Measurements from ENCODE around the gene SMIM14.
"Not testable (repeated sequence)": the region's sequence is repeated elsewhere in the genome, so short reads cannot be mapped to it uniquely, and the experiment has no call there.

SMIM14 gene

DNA sequence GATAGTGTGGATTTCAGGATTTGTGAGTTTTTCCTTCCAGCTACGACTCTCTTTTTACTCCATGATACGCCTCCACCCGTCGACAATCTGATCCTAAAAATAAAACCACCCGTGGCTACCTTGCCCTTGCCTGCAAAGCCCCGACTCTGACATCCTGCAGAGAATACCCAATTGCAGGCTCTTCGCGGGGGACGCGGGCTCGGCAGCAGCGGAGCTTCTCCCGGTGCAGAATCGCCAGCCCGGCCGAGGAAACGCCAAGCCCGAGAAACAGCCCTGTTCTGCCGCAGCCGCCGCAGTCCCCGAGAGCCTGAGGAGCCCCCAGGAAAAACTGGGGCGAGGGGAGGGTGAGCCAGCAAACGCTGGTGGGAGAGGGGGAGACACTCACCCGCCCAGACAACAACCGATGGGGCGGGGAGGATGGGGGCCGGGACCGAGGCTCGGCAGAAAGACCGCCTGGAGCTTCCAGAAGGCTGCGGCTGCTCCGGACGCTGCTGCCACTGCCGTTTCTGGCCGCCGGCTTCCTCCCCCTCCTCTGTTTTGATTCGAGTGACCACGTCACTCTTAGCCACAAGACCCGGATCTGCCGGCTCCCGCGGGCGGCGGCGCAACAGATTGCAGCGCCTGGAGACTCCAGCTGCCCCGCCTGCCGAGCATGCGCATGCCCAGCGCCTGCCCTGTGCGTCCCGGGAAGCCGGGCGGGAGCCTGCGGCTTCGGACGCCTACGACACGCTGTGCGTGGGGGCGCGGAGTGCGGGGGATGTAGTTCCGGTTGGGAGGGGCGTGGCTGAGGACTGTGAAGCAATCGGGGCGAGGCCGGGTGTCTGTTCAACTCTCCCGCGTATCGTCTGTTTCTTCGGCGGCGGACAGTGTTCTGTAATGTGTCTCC is at the start of gene SMIM14:
Gene SMIM14, minus strand, starts transcription at position 512 of the 886 bp plus-strand sequence. CDS start 33,720 bp downstream, outside the sequence.
- DNase-seq, result peak; percentile 98

DNA sequence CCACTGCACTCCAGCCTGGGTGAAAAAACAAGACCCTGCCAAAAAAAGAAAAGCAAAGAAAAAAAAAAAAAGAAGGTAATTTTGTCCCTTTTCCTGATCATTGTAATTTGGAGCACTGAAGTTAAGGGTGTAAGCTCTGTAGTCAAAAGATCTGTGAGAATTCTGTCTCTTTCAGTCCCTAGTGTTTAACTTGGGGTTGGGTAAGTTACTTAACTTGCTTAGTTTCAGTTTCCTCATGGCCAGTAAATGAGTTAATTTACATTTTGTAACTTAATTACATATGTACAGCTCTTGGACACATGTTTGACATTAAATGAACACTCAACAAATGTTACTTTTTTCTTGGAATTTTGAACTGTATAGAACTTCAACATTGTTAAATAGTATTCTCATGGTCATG is 48.3 kb upstream of the SMIM14 start:
- DNase-seq, result no peak

DNA sequence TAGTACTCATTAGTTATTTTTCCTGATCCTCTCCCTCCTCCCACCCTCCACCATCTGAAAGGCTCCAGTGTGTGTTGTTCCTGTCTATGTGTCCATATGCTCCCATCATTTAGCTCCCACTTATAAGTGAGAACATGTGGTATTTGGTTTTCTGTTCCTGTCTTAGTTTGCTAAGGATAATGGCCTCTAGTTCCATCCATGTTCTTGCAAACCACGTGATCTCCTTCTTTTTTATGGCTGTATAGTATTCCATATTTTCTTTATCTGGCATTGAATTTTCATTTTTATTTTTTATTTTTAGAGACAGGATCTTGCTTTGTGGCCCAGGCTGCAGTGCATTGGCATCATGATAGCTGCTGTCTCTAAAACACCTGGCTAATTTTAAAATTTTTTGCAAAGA is 47.3 kb upstream of the SMIM14 start:
- DNase-seq, result no peak

DNA sequence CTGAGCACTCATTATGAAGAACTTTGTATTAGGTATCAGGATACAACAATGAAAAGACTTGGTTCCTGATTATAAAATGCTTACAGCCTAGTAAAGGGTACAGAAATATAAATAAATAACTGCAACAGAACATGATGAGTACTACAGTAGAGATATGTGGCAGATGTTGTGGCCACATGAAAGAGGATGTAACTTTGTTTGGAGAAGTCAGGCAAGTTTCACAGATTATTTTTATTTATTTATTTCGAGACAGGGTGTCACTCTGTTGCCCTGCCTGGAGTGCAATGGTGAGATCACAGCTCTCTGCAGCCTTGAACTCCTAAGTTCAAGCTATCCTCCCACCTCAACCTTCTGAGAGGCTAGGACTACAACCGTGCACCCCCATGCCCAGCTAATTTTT is 43.5 kb upstream of the SMIM14 start:
- DNase-seq, result no peak

DNA sequence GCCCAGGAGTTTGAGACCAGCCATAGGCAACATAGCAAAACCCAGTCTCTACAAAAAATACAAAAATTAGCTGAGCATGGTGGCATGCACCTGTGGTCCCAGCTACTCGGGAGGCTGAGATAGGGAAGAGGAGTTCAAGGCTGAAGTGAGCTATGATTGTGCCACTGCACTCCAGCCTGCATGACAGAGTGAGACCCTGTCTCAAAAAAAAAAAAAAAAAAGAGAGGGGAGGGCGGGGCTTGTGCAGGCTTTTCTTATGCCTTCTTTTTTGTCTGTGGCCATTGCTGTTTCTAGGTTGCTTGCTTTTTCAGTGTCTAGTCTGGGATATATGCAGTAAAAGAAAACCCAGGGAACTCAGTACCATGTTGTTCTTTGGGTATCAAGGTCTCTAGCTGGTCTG is 42.3 kb upstream of the SMIM14 start:
- DNase-seq, result not testable (repeated sequence)

DNA sequence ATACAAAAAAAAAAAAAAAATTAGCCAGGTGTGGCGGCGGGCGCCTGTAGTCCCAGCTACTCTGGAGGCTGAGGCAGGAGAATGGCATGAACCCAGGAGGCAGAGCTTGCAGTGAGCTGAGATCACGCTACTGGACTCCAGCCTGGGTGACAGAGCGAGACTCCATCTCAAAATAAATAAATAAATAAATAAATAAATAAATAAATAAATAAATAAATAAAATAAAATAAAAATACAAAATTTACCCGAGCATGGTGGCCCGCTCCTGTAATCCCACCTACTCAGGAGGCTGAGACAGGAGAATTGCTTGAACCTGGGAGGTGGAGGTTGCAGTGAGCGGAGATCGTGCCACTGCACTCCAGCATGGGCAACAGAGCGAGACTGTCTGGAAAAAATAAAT is 37.0 kb upstream of the SMIM14 start:
- DNase-seq, result not testable (repeated sequence)

DNA sequence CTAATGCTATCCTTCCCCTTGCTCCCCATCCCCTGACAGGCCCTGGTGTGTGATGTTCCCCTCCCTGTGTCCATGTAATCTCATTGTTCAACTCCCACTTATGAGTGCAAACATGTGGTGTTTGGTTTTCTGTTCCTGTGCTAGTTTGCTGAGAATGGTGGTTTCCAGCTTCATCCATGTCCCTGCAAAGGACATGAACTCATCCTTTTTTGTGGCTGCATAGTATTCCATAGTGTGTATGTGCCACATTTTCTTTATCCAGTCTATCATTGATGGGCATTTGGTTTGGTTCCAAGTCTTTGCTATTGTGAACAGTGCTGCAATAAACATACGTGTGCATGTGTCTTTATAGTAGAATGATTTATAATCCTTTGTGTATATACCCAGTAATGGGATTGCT is 31.6 kb upstream of the SMIM14 start:
- DNase-seq, result not testable (repeated sequence)

DNA sequence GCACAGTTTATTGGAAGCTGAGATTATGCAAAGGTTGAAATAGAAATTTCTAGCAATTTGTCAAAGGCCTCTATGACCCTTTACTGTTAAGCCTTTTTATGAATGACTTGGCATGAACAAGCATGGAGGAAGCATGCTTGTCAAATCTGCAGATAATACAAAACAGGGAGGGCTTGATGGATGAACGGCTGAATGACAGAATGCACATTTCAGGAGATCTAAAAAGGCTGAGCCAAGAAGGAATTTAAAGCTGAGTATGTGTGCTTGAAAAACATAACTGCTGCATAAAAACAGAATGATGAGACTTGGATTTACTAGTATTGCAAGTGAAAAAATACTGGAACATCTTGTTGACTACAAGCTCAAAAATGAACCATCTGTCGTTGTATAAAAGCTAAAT is 30.2 kb upstream of the SMIM14 start:
- DNase-seq, result no peak

DNA sequence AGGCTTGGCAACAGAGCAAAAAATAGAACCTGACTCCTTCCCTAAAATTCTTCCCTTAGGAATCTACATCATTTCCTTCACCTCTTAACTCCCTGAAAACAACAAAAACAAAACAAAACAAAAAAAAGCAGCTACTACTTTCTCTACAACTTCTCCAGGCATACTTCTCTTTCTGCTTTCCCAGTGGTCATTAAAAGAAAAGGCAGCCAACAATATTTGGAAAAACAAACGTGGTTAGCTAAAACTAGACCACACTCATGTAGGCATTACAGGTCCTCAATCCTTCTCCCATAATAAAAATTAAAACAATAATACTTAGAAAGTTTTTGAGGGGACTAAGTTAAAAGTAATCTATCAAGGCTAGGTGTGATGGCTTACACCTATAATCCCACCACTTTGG is 29.0 kb upstream of the SMIM14 start:
- no peak for DNase-seq

DNA sequence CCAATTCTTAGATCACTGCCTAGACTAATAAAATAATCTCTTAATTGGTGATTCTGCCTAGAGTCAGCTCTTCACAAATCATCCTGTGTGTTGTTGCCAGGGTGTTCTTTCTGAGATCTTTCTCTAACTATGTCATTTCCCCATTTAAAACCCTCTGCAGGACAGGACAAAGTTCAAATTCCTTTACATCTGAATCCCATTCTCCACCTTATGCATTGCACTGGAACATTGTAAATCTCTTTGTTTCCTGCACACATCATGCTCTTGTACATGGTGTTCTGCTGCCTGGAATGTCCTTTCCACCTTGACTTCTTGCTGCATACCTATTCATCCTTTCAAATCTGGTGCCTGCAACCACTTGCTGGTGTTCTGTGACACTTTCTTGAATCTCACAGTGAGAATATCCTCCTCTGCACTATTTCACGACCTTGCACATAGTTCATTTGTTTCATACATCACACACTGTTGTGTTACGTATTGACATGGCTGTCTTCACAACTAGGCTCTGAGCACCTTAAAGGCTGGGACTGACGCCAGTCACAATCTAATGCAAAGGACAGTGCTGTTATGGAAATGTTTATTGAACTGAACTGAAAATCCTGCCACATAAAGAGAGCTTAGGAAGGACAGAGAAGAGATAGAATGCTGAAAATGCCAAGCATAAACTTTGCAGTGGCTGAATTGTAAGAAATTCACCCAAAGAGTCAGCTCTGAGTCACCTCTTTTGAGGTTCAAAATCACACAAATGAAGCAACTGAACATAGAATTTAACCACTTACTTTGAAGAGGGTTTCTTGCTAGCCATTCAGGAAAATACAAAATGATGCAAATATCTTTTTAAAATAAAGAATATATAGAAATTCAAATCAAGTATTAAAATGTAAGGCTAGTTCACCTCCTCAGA is 26.4 kb upstream of the SMIM14 start:
- no peak for DNase-seq

DNA sequence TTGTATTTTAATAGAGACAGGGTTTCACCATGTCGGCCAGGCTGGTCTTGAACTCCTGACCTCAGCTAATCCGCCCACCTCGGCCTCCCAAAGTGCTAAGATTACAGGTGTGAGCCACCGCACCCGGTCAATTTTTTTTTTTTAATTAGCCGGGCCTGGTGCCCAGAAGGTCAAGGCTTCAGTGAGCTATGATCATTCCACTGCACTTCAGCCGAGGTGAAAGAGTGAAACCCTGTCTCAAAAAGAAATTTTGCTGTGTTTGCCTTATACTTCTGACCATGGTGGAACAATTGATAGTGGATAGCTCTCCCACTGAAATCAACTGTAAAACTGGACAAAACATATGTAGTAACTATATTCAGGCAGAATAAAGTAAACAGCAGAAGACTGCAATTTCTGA is 24.0 kb upstream of the SMIM14 start:
- peak; percentile 33 for DNase-seq

DNA sequence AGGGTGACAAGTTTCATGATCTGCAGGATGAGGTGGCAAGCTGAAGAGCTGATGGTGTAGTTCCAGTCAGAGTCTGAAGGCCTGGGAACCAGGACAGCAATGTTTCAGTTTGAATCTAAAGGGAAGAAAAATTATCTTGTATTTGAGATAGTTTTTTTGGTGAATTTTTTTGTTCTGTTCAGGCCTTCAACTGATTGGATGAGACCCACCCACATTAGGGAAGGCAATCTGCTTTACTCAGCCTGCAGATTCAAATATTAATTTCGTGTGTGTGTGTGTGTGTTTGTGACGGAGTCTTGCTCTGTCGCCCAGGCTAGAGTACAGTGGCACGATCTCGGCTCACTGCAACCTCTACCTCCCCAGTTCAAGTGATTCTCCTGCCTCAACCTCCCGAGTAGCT is 22.1 kb upstream of the SMIM14 start:
- no peak for DNase-seq

DNA sequence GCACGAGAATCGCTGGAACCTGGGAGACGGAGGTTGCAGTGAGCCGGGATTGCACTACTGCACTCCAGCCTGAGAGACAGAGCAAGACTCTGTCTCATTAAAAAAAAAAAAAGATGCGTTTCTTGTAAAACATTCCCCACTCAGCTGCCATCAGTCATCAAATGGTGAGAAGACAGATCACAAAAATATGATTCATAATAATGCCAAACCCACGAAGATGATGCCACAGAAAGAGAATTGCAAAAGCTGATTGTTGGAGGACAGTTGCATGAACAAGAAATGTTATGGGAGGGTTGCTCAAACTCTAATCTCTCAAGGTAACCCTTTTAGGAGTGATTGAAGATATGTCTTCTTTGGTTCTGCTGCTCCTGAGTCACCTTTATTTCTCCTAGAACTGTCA is 21.4 kb upstream of the SMIM14 start:
- no peak for DNase-seq

DNA sequence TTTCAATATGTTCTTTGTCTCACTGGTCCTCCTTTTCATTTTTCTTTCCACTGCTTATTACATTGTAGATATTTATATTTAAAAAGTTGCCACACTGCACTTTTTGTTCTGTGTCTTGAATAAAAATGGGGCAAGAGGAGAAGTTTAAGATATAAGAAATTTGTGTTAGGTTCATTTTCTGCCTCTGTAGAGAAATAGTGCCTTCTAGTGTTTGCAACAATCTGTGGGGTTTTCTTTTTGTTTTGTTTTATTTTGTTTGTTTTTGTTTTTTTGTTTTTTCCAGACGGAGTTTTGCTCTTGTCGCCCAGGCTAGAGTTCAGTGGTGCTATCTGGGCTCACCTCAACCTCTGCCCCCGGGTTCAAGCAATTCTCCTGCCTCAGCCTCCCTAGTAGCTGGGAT is 20.1 kb upstream of the SMIM14 start:
- no peak for DNase-seq

DNA sequence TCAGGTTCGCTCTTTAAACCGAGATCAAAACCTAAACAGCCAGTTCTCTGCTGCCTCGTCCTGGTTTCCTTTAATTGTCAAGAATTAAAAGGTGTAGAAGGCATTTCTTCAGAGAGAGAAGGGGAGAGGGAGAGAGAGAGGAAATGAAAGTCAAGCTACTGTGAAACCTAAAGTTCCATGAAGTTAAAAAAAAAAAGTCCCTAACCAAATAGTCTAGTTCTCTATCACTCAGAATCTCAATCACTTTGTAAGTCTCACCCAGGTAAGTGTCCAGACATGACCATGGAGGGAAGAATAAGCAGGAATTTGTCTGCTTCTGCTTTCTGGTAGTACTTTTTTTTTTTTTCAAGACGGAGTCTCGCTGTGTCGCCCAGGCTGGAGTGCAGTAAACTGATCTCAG is 18.8 kb upstream of the SMIM14 start:
- no peak for DNase-seq

DNA sequence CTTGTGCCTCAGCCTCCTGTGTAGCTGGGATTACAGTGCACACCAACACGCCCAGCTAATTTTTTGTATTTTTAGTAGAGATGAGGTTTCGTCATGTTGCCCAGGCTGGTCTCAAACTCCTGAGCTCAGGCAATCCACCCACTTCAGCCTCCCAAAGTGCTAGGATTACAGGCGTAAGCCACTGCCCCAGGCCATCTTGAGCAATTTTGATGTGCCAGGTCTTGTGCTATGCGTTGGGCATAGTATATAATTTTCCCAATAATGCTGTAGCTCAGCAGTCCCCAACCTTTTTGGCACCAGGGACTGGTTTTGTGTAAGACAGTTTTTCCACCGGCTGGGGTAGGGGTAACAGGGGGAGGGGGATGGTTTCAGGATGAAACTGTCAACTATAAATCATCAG is 18.0 kb upstream of the SMIM14 start:
- not testable (repeated sequence) for DNase-seq

DNA sequence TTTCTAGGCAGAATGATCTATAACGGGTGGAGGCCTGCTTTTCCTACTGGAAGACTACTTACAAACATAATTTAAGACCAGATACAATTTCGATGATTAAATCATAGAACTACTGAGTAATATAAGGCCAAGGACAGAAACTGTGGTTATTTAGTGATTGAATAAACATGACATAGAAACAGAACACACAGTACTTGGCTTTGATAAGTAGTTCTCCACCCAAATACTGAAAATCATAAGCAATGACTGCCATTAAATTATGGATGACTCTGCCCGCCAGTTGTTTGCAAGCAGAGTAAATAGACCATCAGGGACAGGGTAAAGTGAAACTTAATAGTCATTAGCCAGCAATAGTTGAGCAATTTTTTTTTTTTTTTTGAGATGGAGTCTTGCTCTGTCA is 17.2 kb upstream of the SMIM14 start:
- no peak for DNase-seq

DNA sequence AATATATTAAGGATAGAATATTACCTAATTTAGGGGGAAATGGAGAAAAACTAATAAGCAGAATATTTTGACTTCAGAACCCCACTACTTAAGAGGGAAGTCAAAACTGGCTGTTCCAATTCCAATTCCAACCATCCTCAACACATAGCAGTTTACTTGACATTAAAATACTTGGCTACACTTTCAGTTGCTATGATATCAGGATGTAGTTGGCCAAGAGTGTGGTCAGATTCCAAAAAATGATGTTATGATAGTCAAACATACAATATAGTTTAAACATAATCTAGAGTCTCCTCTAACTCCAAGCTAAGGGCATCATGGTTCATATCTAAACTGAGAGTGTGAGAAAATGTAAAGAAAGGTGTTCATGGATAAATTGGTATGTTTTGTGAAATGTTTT is 16.5 kb upstream of the SMIM14 start:
- no peak for DNase-seq

DNA sequence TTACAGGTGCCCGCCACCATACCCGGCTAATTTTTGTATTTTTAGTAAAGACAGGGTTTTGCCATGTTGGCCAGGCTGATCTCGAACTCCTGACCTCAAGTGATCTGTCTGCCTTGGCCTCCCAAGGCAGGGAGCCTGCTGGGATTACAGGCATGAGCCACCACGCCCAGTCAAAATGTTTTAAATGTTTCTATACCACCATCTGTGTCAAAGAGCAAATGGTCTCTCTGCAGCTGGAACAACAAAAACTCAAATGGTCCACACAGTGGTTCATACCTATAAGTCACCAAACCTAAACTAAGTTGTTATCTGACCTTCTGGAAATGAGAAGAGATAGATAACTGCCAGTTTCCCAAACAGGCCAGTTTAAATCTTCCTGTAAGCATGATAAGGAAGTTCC is 12.9 kb upstream of the SMIM14 start:
- not testable (repeated sequence) for DNase-seq

DNA sequence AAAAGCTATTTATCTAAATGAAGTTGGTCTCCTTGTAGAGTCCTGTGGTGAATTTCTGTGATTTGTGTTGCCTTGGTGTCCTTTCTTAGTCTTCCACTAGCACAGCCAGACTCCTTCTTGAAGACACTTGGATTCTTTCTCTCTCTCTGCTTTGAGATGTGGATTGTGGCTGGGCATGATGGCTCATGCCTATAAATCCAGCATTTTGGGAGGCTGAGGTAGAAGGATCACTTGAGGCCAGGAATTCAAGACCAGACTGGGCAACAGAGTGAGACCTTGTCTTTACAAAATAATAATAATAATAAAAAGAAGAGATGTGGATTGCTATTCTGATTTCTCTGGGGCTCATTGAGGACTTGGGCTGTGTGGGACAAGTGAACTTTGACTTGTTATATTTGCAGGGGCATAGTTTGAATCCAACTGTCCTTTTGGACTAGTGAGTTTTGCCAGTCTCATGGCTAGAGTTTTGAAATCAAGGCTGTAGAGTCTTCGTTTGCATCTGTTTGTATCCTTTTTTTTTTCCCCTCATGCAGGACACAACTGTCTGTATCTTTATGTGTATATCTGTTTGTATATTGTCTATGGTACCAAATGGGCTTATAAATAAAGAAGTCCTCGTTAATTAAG is 11.1 kb upstream of the SMIM14 start:
- no peak for DNase-seq

DNA sequence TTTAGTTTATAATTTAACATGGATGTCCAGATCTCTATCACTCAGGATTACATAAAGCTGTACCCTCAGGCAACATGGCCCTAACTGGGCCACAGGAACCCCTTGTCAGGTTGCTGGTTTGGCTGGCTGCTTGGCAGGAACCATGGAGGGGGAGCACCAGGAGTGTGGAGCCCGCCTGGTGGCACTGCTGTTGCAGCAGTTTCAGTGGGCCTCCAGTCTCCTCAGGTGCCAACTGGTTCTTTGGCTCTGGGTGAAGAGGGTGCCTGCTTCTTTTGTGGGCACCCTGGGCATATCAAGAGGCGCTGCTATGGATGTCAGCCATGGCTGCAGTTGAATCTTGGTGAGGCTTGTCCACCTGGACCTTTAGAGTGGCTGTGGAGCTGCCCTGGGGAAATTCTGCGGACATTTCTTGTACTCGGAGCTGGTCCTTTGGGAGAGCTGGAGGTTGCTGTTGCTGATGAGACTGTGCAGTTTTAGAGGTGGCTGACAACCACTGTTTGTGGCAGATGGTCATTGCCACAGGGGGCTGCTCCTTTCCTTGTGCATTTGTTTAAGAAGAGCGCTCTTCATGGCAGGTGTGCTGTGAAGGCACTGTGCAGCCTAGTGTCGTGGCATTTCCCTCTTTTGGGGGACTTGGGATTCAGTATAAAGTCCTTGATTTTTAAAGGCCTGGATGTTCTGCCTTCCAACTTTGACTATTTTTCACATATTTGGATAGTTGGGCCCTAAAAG is 10.3 kb upstream of the SMIM14 start:
- no peak for DNase-seq

DNA sequence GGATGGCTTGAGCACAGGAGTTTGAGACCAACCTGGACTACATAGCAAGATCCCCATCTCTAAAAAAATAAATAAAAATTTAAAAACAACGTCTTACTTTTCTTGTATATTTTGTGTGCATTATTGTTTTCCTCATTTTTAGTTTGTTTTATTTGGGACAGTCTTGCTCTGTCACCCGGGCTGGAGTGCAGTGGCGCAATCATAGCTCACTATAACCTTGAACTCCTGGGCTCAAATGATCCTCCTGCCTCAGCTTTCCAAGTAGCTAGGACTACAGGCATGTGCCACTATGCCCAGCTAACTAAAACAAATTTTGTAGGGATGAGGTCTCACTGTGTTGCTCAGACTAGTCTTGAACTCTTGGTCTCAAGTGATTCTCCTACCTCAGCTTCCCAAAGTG is 9.5 kb upstream of the SMIM14 start:
- DNase-seq, result no peak
